Kidney (tissue), 22 donors: ENCODE results near the gene RAET1L. TPM values are rescaled to one million over a fixed set of nuclear protein-coding genes. Genes with fewer than 3 reads are reported as not detected.
"Not testable (repeated sequence)": the region's sequence is repeated elsewhere in the genome, so short reads cannot be mapped to it uniquely, and the experiment has no call there.

ENCODE experiments used
- DNase-seq, 5 donors: peaks; one replicate each; pipeline ENCODE4 v3.0.0-alpha.2; 2013 to 2020
- FAIRE-seq: peaks from 2 replicates; lab custom pipeline; 2012; peaks lifted over from hg19 to GRCh38; lab: Jason Lieb, UNC
- H3K27ac ChIP-seq, 2 donors: one replicate each; pipeline ENCODE4 v1.7.0; 2013; ENCODE audit warnings: low read depth in 2 of 2, low read length in 2 of 2, inconsistent platforms in 1 of 2
- H3K27me3 ChIP-seq: one replicate; pipeline ENCODE4 v1.7.1; 2013; ENCODE audit warnings: low read length, inconsistent platforms; ENCODE audit not compliant: control insufficient read depth, insufficient read depth
- H3K36me3 ChIP-seq, 3 donors: one replicate each; pipeline versions ENCODE4 v1.7.0 to v1.7.1; 2013; ENCODE audit warnings: low read length in 3 of 3, control low read depth in 1 of 3, inconsistent platforms in 1 of 3; ENCODE audit not compliant: insufficient read depth in 3 of 3, control insufficient read depth in 2 of 3
- H3K4me1 ChIP-seq, 3 donors: one replicate each; pipeline versions ENCODE4 v1.7.0 to v1.7.1; 2013; ENCODE audit warnings: low read length in 3 of 3, inconsistent platforms in 1 of 3, low read depth in 1 of 3; ENCODE audit not compliant: control insufficient read depth in 2 of 3, insufficient read depth in 2 of 3
- H3K4me3 ChIP-seq, 3 donors: one replicate each; pipeline versions ENCODE4 v1.7.0 to v1.8.1; 2013; ENCODE audit warnings: low read length in 3 of 3, control low read depth in 1 of 3, inconsistent platforms in 1 of 3
- H3K9ac ChIP-seq, 3 donors: one replicate each; pipeline versions ENCODE4 v1.7.0 to v1.7.1; 2013; ENCODE audit warnings: low read length in 3 of 3, control low read depth in 1 of 3, inconsistent platforms in 1 of 3
- H3K9me3 ChIP-seq, 3 donors: one replicate each; pipeline versions ENCODE4 v1.7.0 to v1.7.1; 2013; ENCODE audit warnings: low read length in 3 of 3, control low read depth in 1 of 3, inconsistent platforms in 1 of 3; ENCODE audit not compliant: control insufficient read depth in 2 of 3, insufficient read depth in 1 of 3
- CTCF ChIP-seq: IDR thresholded peaks from 3 replicates; pipeline ENCODE4 v1.5.1; 2012; ENCODE audit warnings: mild to moderate bottlenecking, moderate library complexity, borderline replicate concordance; ENCODE audit not compliant: insufficient read depth; ENCODE audit errors: extremely low read depth
- intact Hi-C: fragments of 100-400 bp; cut with DNase I; formaldehyde crosslinking; loops from one replicate; pipeline ENCODE4 v1.11.1; 2022
- long read RNA-seq, 10 donors: library from polyadenylated mRNA in 1 of 10; unstranded in 1 of 10; transcript quantifications; one replicate each; pipeline ENCODE4 v2.0.0 and lab custom pipeline, GENCODE V29; 2021 to 2026
- polyA plus RNA-seq: library from polyadenylated mRNA; stranded (reverse); fragments of 350-450 nt; fragmentation: Illumina TruSeq; extraction: RNeasy Lipid Tissue Mini Kit (QIAGEN cat#74804); gene quantifications from one replicate; pipeline ENCODE4 v1.2.3, GENCODE V29; 2014; ENCODE audit warnings: low read depth, low replicate concordance; ENCODE audit not compliant: insufficient read depth
- total RNA-seq: library from RNA; stranded (reverse); fragmentation: NEBNext Ultra II Directional; extraction: Animal tissue kit (Norgen Biotek cat#: 25700); gene quantifications from one replicate; pipeline ENCODE4 v1.2.1, GENCODE V29; 2021
- donor health status: control.
- donor health status: control.
- donor health status: control.
- donor health status: control.
- donor health status: control.
- donor health status: DM: yes; HTN: yes; CAD: no.
- donor health status: Normal renal cell carcinoma (clear cell type).

Gene RAET1L
- total RNA-seq = 3.3 TPM
- not detected for polyA plus RNA-seq
- long read RNA-seq, donor 1 = 0 reads
- long read RNA-seq, donor 2 = 0 reads
- long read RNA-seq, donor 3 = 0 reads
- long read RNA-seq, donor 4 = 0 reads
- long read RNA-seq, donor 5 = 0 reads
- long read RNA-seq, donor 6 = 0 reads
- long read RNA-seq, donor 7, partial matches to known transcripts = 0 of 4 reads
- long read RNA-seq, donor 7, other reads (novel, unspliced or antisense) = 0 of 4 reads
- long read RNA-seq, donor 8 = 0 reads
- long read RNA-seq, donor 9 = 0 reads
- long read RNA-seq, donor 10 = 0 reads

GRCh38 chr6:150025201-150025917 lies at the start of gene RAET1L:
RAET1L (minus strand) TSS chr6:150025532; CDS start chr6:150025471, 61 bp downstream.
- no peaks in the 10 kb centered on the region for H3K9me3 ChIP-seq
- no peak within 1 kb of the TSS for H3K9ac ChIP-seq
- H3K4me1 ChIP-seq = peaks cover 0 to 5% (median 0%) of the 10 kb centered on the region in 3 donors
- intact Hi-C loops = no loop called here
- H3K4me3 ChIP-seq = no peak within 1 kb of the TSS
- peaks cover 22% of the 10 kb centered on the region for H3K27me3 ChIP-seq
- no peak for TF ChIP-seq CTCF
- FAIRE-seq (no peak), DNase-seq (peak in 3 of 5 donors; percentile 31 to 89 (median 35))
- no peak within 1 kb of the TSS for H3K27ac ChIP-seq
- no peaks in the 10 kb centered on the region for H3K36me3 ChIP-seq

GRCh38 chr6:150075034-150075421 lies 49.7 kb upstream of the RAET1L start:
- TF ChIP-seq CTCF = no peak
- no peaks in the 10 kb centered on the region for H3K36me3 ChIP-seq
- no peak for FAIRE-seq
- H3K27ac ChIP-seq = no peak overlapping the region
- H3K9ac ChIP-seq = no peak overlapping the region
- H3K9me3 ChIP-seq = no peaks in the 10 kb centered on the region
- no peak overlapping the region for H3K4me3 ChIP-seq
- H3K27me3 ChIP-seq = no peaks in the 10 kb centered on the region
- DNase-seq = peak in 2 of 5 donors; percentile 52 to 61
- intact Hi-C loops = no loop called here
- no peaks in the 10 kb centered on the region for H3K4me1 ChIP-seq

GRCh38 chr6:150074396-150075033 lies 49.2 kb upstream of the RAET1L start:
- H3K4me1 ChIP-seq, H3K36me3 ChIP-seq, H3K4me3 ChIP-seq, H3K27me3 ChIP-seq, FAIRE-seq, H3K27ac ChIP-seq, intact Hi-C loops, H3K9me3 ChIP-seq, H3K9ac ChIP-seq: not testable (repeated sequence)
- peak in 1 of 5 donors; percentile 25 for DNase-seq

- H3K4me1 ChIP-seq = peaks cover 0 to 4% (median 0%) of the 10 kb centered on the region in 3 donors
- DNase-seq (peak in 2 of 5 donors; percentile 58 to 94), FAIRE-seq (no peak)
- intact Hi-C loops = no loop called here
- no peak overlapping the region for H3K4me3 ChIP-seq
- no peaks in the 10 kb centered on the region for H3K36me3 ChIP-seq
- no peaks in the 10 kb centered on the region for H3K9me3 ChIP-seq
- no peak for TF ChIP-seq CTCF
- no peak overlapping the region for H3K27ac ChIP-seq
- H3K9ac ChIP-seq = no peak overlapping the region
- no peaks in the 10 kb centered on the region for H3K27me3 ChIP-seq
These were observed 46.9 kb upstream of the RAET1L start for GRCh38 chr6:150072201-150072600.
